ENCODE data around the gene PTPRD.

Gene PTPRD

DNA sequence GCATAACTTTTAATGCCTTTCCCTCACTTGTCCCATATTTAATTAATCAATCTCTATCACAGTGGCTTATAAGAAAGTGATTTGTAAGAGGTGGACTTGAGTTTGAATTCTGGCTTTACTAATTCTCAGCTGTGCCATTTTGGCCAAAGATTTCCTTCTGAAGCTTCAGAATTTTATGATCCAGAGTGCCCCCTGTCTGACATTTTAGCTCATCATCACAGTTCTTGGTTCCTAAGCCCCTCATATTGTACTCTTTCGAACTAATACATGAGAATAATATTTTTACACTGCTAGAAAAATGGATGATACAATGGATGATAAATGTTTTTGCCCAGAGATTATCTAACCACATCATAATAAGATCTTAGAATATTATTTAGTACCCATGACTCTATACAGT is 1014.1 kb downstream of the PTPRD start:
- Histone ChIP-seq H3K36me3 (ENCODE audit: control insufficient read depth, insufficient read depth, low read length, severe bottlenecking) (no peaks in the 10 kb centered on the region), H3K9me3 (ENCODE audit: control insufficient read depth, low read length) (no peaks in the 10 kb centered on the region), H3K27me3 (replicated peaks; ENCODE audit: control insufficient read depth, insufficient read depth, low read length) (no peaks in the 10 kb centered on the region), H3K4me1 (ENCODE audit: control insufficient read depth, insufficient read depth, low read length) (no peaks in the 10 kb centered on the region), H3K9ac (ENCODE audit: low read length) (no peak overlapping the region), H3K4me3 (ENCODE audit: low read length) (no peak overlapping the region)
- no peak for DNase-seq (ENCODE audit: low read depth)

GRCh38 chr9:9592104-9592503 is 1020.7 kb downstream of the PTPRD start:
- no peaks in the 10 kb centered on the region for H3K9me3 ChIP-seq (ENCODE audit: control insufficient read depth, low read length)
- no peaks in the 10 kb centered on the region for H3K27me3 ChIP-seq (replicated peaks; ENCODE audit: control insufficient read depth, insufficient read depth, low read length)
- H3K9ac ChIP-seq (ENCODE audit: low read length): no peak overlapping the region
- no peaks in the 10 kb centered on the region for H3K36me3 ChIP-seq (ENCODE audit: control insufficient read depth, insufficient read depth, low read length, severe bottlenecking)
- H3K4me3 ChIP-seq (ENCODE audit: low read length): no peak overlapping the region
- no peaks in the 10 kb centered on the region for H3K4me1 ChIP-seq (ENCODE audit: control insufficient read depth, insufficient read depth, low read length)
- DNase-seq (ENCODE audit: low read depth): no peak

DNA sequence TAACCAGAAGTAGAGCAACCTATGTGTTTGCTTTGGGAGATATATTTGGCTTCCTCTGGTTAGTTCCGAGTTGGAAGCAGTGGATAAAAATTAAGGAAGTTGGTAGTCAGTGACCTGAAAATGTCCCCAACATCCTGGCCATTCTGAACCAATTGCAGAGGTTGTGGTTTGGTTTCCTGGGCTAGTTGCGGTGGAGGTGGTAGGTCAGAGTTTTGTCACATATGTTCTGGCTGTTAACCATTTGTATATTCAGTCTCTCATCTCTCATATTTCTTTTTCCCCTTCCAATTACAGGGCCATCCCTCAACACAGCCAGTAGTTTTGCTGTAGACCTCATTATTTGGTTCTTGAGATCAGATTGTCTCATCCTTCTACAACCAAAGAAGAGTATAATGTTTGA is 1026.9 kb downstream of the PTPRD start:
- Histone ChIP-seq H3K36me3 (ENCODE audit: control insufficient read depth, insufficient read depth, low read length, severe bottlenecking) (no peaks in the 10 kb centered on the region), H3K4me3 (ENCODE audit: low read length) (no peak overlapping the region), H3K9me3 (ENCODE audit: control insufficient read depth, low read length) (no peaks in the 10 kb centered on the region), H3K9ac (ENCODE audit: low read length) (no peak overlapping the region), H3K4me1 (ENCODE audit: control insufficient read depth, insufficient read depth, low read length) (no peaks in the 10 kb centered on the region), H3K27me3 (replicated peaks; ENCODE audit: control insufficient read depth, insufficient read depth, low read length) (no peaks in the 10 kb centered on the region)
- DNase-seq (ENCODE audit: low read depth): no peak

- Histone ChIP-seq H3K9me3 (ENCODE audit: control insufficient read depth, low read length) (no peaks in the 10 kb centered on the region), H3K9ac (ENCODE audit: low read length) (no peak overlapping the region), H3K36me3 (ENCODE audit: control insufficient read depth, insufficient read depth, low read length, severe bottlenecking) (no peaks in the 10 kb centered on the region), H3K4me3 (ENCODE audit: low read length) (no peak overlapping the region), H3K4me1 (ENCODE audit: control insufficient read depth, insufficient read depth, low read length) (no peaks in the 10 kb centered on the region), H3K27me3 (replicated peaks; ENCODE audit: control insufficient read depth, insufficient read depth, low read length) (no peaks in the 10 kb centered on the region)
- DNase-seq (ENCODE audit: low read depth): no peak
Observed at GRCh38 chr9:9574080-9574479, 1038.7 kb downstream of the PTPRD start.

- Histone ChIP-seq H3K4me1 (ENCODE audit: control insufficient read depth, insufficient read depth, low read length) (no peaks in the 10 kb centered on the region), H3K9me3 (ENCODE audit: control insufficient read depth, low read length) (no peaks in the 10 kb centered on the region), H3K27me3 (replicated peaks; ENCODE audit: control insufficient read depth, insufficient read depth, low read length) (no peaks in the 10 kb centered on the region), H3K9ac (ENCODE audit: low read length) (no peak overlapping the region), H3K4me3 (ENCODE audit: low read length) (no peak overlapping the region), H3K36me3 (ENCODE audit: control insufficient read depth, insufficient read depth, low read length, severe bottlenecking) (no peaks in the 10 kb centered on the region)
- DNase-seq (ENCODE audit: low read depth): no peak
Observed at GRCh38 chr9:9565700-9566099, 1047.1 kb downstream of the PTPRD start.

DNA sequence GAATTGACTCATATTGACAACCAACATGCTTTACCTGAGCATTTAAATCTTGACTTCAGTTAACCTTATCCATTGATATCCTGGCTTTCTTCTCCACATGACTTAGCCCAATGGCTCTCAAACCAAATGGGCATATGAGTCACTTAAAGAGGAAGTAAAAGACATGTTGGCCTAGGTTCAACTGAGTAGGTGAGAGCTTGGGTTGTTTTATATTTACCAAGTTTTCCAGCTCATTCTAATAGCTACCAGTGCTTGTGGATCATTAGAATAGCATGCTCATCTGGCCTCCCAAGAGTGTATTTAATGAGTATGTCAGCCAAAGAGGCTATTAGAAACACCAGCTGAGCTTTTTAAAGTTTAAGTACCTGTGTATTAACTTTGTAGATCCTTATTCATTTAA is 1049.0 kb downstream of the PTPRD start:
- H3K4me3 ChIP-seq (ENCODE audit: low read length): no peak overlapping the region
- H3K9ac ChIP-seq (ENCODE audit: low read length): no peak overlapping the region
- H3K27me3 ChIP-seq (replicated peaks; ENCODE audit: control insufficient read depth, insufficient read depth, low read length): no peaks in the 10 kb centered on the region
- no peaks in the 10 kb centered on the region for H3K36me3 ChIP-seq (ENCODE audit: control insufficient read depth, insufficient read depth, low read length, severe bottlenecking)
- no peaks in the 10 kb centered on the region for H3K4me1 ChIP-seq (ENCODE audit: control insufficient read depth, insufficient read depth, low read length)
- DNase-seq (ENCODE audit: low read depth): no peak
- H3K9me3 ChIP-seq (ENCODE audit: control insufficient read depth, low read length): no peaks in the 10 kb centered on the region

GRCh38 chr9:9560382-9561035 is 1052.3 kb downstream of the PTPRD start:
- no peak overlapping the region for H3K4me3 ChIP-seq (ENCODE audit: low read length)
- H3K4me1 ChIP-seq (ENCODE audit: control insufficient read depth, insufficient read depth, low read length): no peaks in the 10 kb centered on the region
- H3K9me3 ChIP-seq (ENCODE audit: control insufficient read depth, low read length): no peaks in the 10 kb centered on the region
- DNase-seq (ENCODE audit: low read depth): no peak
- no peak overlapping the region for H3K9ac ChIP-seq (ENCODE audit: low read length)
- no peaks in the 10 kb centered on the region for H3K36me3 ChIP-seq (ENCODE audit: control insufficient read depth, insufficient read depth, low read length, severe bottlenecking)
- H3K27me3 ChIP-seq (replicated peaks; ENCODE audit: control insufficient read depth, insufficient read depth, low read length): no peaks in the 10 kb centered on the region

DNA sequence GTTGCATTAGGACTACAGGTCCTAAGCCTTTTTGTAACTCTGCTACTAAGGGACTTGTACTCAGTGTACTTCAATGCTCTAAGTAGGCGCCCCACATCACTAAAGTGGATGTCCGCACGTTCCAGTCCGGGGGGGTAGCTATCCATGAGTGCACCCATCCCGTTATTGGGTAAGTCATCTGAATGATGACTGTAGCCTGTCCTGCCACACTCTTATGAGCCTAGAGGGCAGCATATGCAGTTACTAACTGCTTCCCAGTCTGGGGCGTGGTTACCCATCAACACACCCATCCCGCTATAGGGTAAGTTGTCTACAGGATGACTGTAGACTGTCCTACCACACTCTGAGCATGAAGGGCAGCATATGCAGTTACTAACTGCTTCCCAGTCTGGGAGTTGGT is 1053.9 kb downstream of the PTPRD start:
- no peak for DNase-seq (ENCODE audit: low read depth)

DNA sequence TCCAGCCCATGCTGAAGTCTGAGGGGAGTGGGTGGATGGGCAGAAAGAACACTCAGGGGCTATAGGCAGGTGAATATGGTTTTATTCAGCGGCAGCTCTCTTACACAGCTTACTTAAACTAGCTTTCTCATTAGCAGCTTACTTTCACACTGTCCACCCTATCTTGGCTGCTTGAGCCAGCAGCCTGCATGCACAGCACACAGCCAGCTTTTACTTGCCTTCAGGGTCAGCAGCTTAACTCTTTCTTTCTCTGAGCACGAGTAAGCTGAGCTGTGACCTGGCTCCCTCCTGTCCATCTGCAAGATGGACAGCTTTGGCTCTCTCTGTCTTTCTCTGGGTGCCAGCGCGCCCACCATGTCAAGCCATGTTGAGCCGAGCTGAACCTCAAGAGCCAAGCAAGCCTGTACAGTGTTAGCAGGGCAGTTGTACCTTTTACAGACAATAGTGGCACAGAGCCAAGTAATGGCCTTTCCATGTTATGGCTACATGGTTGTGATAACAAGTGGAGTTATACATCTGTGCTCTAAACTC is 1054.9 kb downstream of the PTPRD start:
- Histone ChIP-seq H3K9me3 (ENCODE audit: control insufficient read depth, low read length) (no peaks in the 10 kb centered on the region), H3K4me1 (ENCODE audit: control insufficient read depth, insufficient read depth, low read length) (no peaks in the 10 kb centered on the region), H3K4me3 (ENCODE audit: low read length) (no peak overlapping the region), H3K9ac (ENCODE audit: low read length) (no peak overlapping the region), H3K27me3 (replicated peaks; ENCODE audit: control insufficient read depth, insufficient read depth, low read length) (no peaks in the 10 kb centered on the region), H3K36me3 (ENCODE audit: control insufficient read depth, insufficient read depth, low read length, severe bottlenecking) (no peaks in the 10 kb centered on the region)
- DNase-seq (ENCODE audit: low read depth): no peak

More for the DNA sequence above, 1053.9 kb downstream of the PTPRD start:
- no peaks in the 10 kb centered on the region for H3K4me1 ChIP-seq (ENCODE audit: control insufficient read depth, insufficient read depth, low read length)
- no peak overlapping the region for H3K4me3 ChIP-seq (ENCODE audit: low read length)
- H3K27me3 ChIP-seq (replicated peaks; ENCODE audit: control insufficient read depth, insufficient read depth, low read length): no peaks in the 10 kb centered on the region
- no peak overlapping the region for H3K9ac ChIP-seq (ENCODE audit: low read length)
- H3K36me3 ChIP-seq (ENCODE audit: control insufficient read depth, insufficient read depth, low read length, severe bottlenecking): no peaks in the 10 kb centered on the region
- H3K9me3 ChIP-seq (ENCODE audit: control insufficient read depth, low read length): no peaks in the 10 kb centered on the region

- no peak overlapping the region for H3K9ac ChIP-seq (ENCODE audit: low read length)
- H3K36me3 ChIP-seq (ENCODE audit: control insufficient read depth, insufficient read depth, low read length, severe bottlenecking): no peaks in the 10 kb centered on the region
- no peak for DNase-seq (ENCODE audit: low read depth)
- H3K4me1 ChIP-seq (ENCODE audit: control insufficient read depth, insufficient read depth, low read length): no peaks in the 10 kb centered on the region
- no peaks in the 10 kb centered on the region for H3K27me3 ChIP-seq (replicated peaks; ENCODE audit: control insufficient read depth, insufficient read depth, low read length)
- no peak overlapping the region for H3K4me3 ChIP-seq (ENCODE audit: low read length)
- H3K9me3 ChIP-seq (ENCODE audit: control insufficient read depth, low read length): no peaks in the 10 kb centered on the region
Observed at GRCh38 chr9:9556865-9557803, 1055.7 kb downstream of the PTPRD start.

- Histone ChIP-seq H3K9ac (ENCODE audit: low read length) (no peak overlapping the region), H3K4me3 (ENCODE audit: low read length) (no peak overlapping the region), H3K27me3 (replicated peaks; ENCODE audit: control insufficient read depth, insufficient read depth, low read length) (no peaks in the 10 kb centered on the region), H3K4me1 (ENCODE audit: control insufficient read depth, insufficient read depth, low read length) (no peaks in the 10 kb centered on the region), H3K9me3 (ENCODE audit: control insufficient read depth, low read length) (no peaks in the 10 kb centered on the region), H3K36me3 (ENCODE audit: control insufficient read depth, insufficient read depth, low read length, severe bottlenecking) (no peaks in the 10 kb centered on the region)
- DNase-seq (ENCODE audit: low read depth): no peak
Observed at GRCh38 chr9:9552665-9553064, 1060.1 kb downstream of the PTPRD start.
